Lower lobe of right lung (tissue), 2 donors: ENCODE data around the gene SCN2B. TPM values are rescaled to one million over a fixed set of nuclear protein-coding genes. Genes with fewer than 3 reads are reported as not detected.

Source experiments
- ATAC-seq, 2 donors: fragments of 200-7000 bp; cut with Tn5 transposase; one replicate each; pipeline ENCODE4 v1.9.1; 2020 to 2022; ENCODE audit warnings: mild to moderate bottlenecking in 2 of 2, moderate library complexity in 2 of 2
- DNase-seq: peaks from one replicate; pipeline ENCODE4 v3.0.0-alpha.2; 2020
- H3K27ac ChIP-seq: fragments of 200-600 bp; one replicate; pipeline ENCODE4 v1.8.0; 2022
- H3K27me3 ChIP-seq: fragments of 200-600 bp; one replicate; pipeline ENCODE4 v1.8.0; 2022; ENCODE audit warnings: low read depth
- H3K36me3 ChIP-seq: fragments of 200-600 bp; one replicate; pipeline ENCODE4 v1.8.0; 2022; ENCODE audit warnings: mild to moderate bottlenecking
- H3K4me1 ChIP-seq: fragments of 200-600 bp; one replicate; pipeline ENCODE4 v1.8.0; 2022
- H3K4me3 ChIP-seq: fragments of 200-600 bp; one replicate; pipeline ENCODE4 v1.8.0; 2022; ENCODE audit warnings: mild to moderate bottlenecking
- H3K9me3 ChIP-seq: fragments of 200-600 bp; one replicate; pipeline ENCODE4 v1.8.0; 2022
- intact Hi-C: fragments of 100-400 bp; cut with DNase I; formaldehyde crosslinking; loops from one replicate; pipeline ENCODE4 v1.11.0; 2022
- total RNA-seq: library from RNA; stranded (reverse); fragmentation: NEBNext Ultra II Directional; extraction: Animal tissue kit (Norgen Biotek cat#: 25700); gene quantifications from one replicate; pipeline ENCODE4 v1.2.1, GENCODE V29; 2021
- TF ChIP-seq, protein P1 (sequence below): fragments of 200-600 bp; IDR thresholded peaks from one replicate; pipeline ENCODE4 v1.8.0; 2022; ENCODE audit warnings: antibody characterized with exemption, mild to moderate bottlenecking
- donor health status: DM: no; HTN: yes; CAD: no; lungs with severe emphysema.

SCN2B gene
- total RNA-seq, 1 donor from 2014 or later, result 1.6 TPM

DNA sequence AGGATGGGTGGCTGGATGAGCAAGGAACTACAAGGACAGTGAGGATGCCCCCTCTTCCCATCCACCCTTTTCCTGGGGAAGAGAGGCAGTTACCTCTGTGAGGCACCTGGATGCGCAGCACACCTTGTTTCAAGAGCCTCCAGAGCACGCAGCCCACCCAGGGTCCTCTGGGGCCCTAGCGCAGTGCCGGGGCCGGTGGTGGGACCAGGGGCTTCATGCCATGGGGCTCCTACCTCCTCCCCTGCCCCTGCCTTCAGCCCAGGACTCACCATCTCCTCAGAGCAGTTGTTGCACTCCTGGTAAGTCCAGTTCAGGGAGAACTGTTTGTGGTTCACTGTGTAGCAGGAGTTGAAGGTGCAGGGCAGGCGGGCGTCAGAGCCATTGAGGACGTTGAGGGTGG lies 8.1 kb downstream of the SCN2B start:
- Histone ChIP-seq H3K36me3 (no peaks in the 10 kb centered on the region), H3K4me3 (no peak overlapping the region), H3K27ac (no peak overlapping the region), H3K9me3 (no peaks in the 10 kb centered on the region), H3K4me1 (peaks cover 8% of the 10 kb centered on the region), H3K27me3 (no peaks in the 10 kb centered on the region)
- ATAC-seq (no peak), DNase-seq (no peak)
- TF ChIP-seq, protein P1, sequence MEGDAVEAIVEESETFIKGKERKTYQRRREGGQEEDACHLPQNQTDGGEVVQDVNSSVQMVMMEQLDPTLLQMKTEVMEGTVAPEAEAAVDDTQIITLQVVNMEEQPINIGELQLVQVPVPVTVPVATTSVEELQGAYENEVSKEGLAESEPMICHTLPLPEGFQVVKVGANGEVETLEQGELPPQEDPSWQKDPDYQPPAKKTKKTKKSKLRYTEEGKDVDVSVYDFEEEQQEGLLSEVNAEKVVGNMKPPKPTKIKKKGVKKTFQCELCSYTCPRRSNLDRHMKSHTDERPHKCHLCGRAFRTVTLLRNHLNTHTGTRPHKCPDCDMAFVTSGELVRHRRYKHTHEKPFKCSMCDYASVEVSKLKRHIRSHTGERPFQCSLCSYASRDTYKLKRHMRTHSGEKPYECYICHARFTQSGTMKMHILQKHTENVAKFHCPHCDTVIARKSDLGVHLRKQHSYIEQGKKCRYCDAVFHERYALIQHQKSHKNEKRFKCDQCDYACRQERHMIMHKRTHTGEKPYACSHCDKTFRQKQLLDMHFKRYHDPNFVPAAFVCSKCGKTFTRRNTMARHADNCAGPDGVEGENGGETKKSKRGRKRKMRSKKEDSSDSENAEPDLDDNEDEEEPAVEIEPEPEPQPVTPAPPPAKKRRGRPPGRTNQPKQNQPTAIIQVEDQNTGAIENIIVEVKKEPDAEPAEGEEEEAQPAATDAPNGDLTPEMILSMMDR, result no peak
- intact Hi-C loops, result no loop called here

DNA sequence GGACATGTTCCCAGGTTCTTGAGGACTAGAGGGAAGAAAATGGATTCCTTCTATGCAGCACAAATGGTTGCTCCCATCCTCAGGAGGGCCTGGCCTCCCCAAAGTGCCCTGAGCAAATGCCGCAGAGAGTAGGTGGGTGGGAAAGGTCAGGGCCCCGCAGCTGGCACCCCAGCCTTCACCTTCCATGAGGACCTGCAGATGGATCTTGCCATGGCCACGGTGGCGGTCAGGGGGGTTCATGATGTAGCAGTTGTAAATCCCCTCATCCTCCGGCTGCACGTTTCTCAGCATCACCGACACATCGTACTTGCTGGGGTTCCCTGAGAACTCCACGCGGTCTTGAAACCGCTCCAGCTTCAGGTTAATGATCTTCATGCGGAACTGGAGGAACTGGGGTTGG lies 8.5 kb downstream of the SCN2B start:
- no peaks in the 10 kb centered on the region for H3K36me3 ChIP-seq
- no peaks in the 10 kb centered on the region for H3K27me3 ChIP-seq
- peaks cover 8% of the 10 kb centered on the region for H3K4me1 ChIP-seq
- no peak overlapping the region for H3K4me3 ChIP-seq
- no peak for ATAC-seq
- no peaks in the 10 kb centered on the region for H3K9me3 ChIP-seq
- TF ChIP-seq, protein P1, result no peak
- DNase-seq, result no peak
- H3K27ac ChIP-seq, result no peak overlapping the region
- intact Hi-C loops, result no loop called here

DNA sequence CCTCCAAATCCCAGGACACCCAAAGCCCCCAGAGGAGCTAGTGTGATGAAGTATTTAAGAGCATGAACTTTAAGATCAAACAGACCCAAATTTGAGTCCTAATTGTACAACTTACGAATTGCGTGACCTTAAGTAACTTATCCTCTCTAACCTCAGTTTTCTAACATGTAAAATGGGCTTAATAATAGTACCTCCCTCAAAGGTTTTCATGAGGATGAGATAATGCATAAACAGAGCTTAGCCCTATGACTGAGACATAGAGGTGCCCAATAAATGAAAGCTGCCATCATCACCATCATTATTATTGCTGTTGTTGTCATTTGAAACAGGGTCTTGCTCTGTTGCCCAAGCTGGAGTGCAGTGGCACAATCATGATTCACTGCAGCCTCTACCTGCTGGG lies 9.2 kb downstream of the SCN2B start:
- TF ChIP-seq, protein P1, result no peak
- H3K9me3 ChIP-seq, result no peaks in the 10 kb centered on the region
- H3K27me3 ChIP-seq, result no peaks in the 10 kb centered on the region
- peaks cover 8% of the 10 kb centered on the region for H3K4me1 ChIP-seq
- no peaks in the 10 kb centered on the region for H3K36me3 ChIP-seq
- H3K4me3 ChIP-seq, result no peak overlapping the region
- ATAC-seq (no peak), DNase-seq (no peak)
- H3K27ac ChIP-seq, result no peak overlapping the region
- intact Hi-C loops, result no loop called here

DNA sequence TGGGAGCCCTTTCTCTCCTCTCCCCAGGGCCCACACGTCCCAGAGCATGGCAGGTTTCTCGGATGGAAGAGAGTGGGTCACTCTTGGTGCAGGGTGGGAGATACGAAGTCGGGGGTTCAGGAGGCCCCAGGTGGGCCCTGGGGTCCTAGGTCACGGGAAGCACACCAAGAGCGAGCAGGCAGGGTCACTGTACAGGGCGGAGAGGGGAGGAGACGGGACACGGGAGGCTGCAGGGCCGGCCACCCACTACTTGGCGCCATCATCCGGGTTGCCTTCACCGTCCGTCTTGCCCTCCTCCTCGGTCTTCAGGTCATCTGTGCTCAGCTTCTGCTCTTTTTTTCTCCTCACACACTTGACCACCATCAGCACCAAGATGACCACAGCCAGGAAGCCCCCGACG lies 9.8 kb downstream of the SCN2B start:
- Histone ChIP-seq H3K4me3 (no peak overlapping the region), H3K36me3 (no peaks in the 10 kb centered on the region), H3K27me3 (no peaks in the 10 kb centered on the region), H3K9me3 (no peaks in the 10 kb centered on the region), H3K4me1 (peaks cover 6% of the 10 kb centered on the region), H3K27ac (no peak overlapping the region)
- ATAC-seq (no peak), DNase-seq (no peak)
- TF ChIP-seq, protein P1, result no peak
- intact Hi-C loops, result no loop called here

DNA sequence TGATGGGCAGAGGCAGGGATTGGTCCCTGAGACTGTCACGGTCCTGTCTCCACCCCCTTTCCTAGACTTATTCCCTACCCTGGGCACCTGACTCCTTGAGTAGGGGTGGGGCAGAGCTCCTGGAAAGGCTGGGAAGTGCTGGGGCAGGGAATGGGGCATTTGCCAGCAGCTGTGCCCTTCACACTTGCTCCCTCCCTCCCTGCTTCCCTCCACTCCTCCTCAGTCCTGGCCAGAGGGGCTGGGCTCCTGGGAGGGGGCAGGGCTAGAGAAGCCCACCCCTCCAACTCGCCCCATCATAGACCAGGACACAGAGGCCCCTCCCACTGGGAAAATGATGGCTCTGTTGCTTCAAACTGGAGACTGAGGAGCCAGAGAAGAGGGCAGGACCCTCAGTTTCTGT lies 11.6 kb downstream of the SCN2B start:
- TF ChIP-seq, protein P1, result no peak
- no peak overlapping the region for H3K4me3 ChIP-seq
- no peak for ATAC-seq
- H3K27me3 ChIP-seq, result no peaks in the 10 kb centered on the region
- H3K36me3 ChIP-seq, result no peaks in the 10 kb centered on the region
- no peaks in the 10 kb centered on the region for H3K4me1 ChIP-seq
- no peaks in the 10 kb centered on the region for H3K9me3 ChIP-seq
- no peak for DNase-seq
- no peak overlapping the region for H3K27ac ChIP-seq
- intact Hi-C loops, result no loop called here

DNA sequence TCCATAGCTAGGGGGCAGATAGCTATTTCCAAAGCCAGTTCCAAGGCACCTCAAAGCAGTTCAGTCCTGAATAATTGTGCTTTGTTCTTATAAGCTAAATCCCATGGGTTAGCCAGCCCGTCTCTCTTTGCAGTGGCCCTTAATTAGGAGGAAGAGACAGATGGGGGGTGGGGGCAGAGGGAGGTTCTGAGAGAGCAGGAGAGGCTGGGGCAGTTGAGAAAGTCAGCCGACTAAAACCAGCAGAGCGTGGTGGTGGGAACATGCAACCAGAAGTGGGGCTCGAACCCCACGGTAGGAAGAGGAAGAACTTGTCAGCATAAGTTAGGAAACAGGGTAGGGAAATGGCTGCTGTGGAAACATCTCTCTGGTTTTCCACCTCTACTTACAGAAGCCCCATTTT lies 12.9 kb downstream of the SCN2B start:
- no peaks in the 10 kb centered on the region for H3K4me1 ChIP-seq
- H3K9me3 ChIP-seq, result no peaks in the 10 kb centered on the region
- H3K36me3 ChIP-seq, result no peaks in the 10 kb centered on the region
- TF ChIP-seq, protein P1, result no peak
- H3K4me3 ChIP-seq, result no peak overlapping the region
- intact Hi-C loops, result no loop called here
- ATAC-seq, result no peak
- no peak for DNase-seq
- no peak overlapping the region for H3K27ac ChIP-seq
- H3K27me3 ChIP-seq, result no peaks in the 10 kb centered on the region
